OCI-LY1 (cell line): ENCODE data around the gene SPPL2B.

Experiments used
- CTCF ChIP-seq: fragments of 200-600 bp; sonication (generic), shearing (Covaris generic); IDR thresholded peaks from 2 replicates; pipeline ENCODE4 v1.5.1; 2017; ENCODE audit warnings: mild to moderate bottlenecking, antibody characterized with exemption, low read length, moderate library complexity, mixed read lengths
- EZH2 ChIP-seq: fragments of 200-600 bp; sonication (generic), shearing (Covaris generic); IDR thresholded peaks from 2 replicates; pipeline ENCODE4 v1.8.0; 2017; ENCODE audit warnings: borderline replicate concordance, mixed run types, mild to moderate bottlenecking, antibody characterized with exemption, low read length, moderate library complexity, mixed read lengths

GRCh38 chr19:2318923-2319322 is 9.6 kb upstream of the SPPL2B start:
- no peak for TF ChIP-seq CTCF
- TF ChIP-seq EZH2 = no peak
